ENCODE data around the gene FOXRED2.
"Not testable (repeated sequence)": the region's sequence is repeated elsewhere in the genome, so short reads cannot be mapped to it uniquely, and the experiment has no call there.

FOXRED2 gene

GRCh38 chr22:36452250-36452977 lies 54.4 kb downstream of the FOXRED2 start:
- DNase-seq (ENCODE audit: low read depth in 3 of 3) = peak in 2 of 3 experiments; percentile 21 to 25

GRCh38 chr22:36450923-36451322 lies 55.9 kb downstream of the FOXRED2 start:
- DNase-seq (ENCODE audit: low read depth in 3 of 3) = not testable (repeated sequence)

GRCh38 chr22:36449596-36450175 lies 57.2 kb downstream of the FOXRED2 start:
- DNase-seq (ENCODE audit: low read depth in 3 of 3) = no peak

- DNase-seq (ENCODE audit: low read depth in 3 of 3) = no peak
These were observed 59.2 kb downstream of the FOXRED2 start for GRCh38 chr22:36447632-36448031.

GRCh38 chr22:36445158-36445668 lies 61.6 kb downstream of the FOXRED2 start:
- no peak for DNase-seq (ENCODE audit: low read depth in 3 of 3)

GRCh38 chr22:36443198-36443770 lies 63.6 kb downstream of the FOXRED2 start:
- no peak for DNase-seq (ENCODE audit: low read depth in 3 of 3)

- DNase-seq (ENCODE audit: low read depth in 3 of 3) = no peak
These were observed 64.2 kb downstream of the FOXRED2 start for GRCh38 chr22:36442506-36443197.

- DNase-seq (ENCODE audit: low read depth in 3 of 3) = no peak
These were observed 66.3 kb downstream of the FOXRED2 start for GRCh38 chr22:36440429-36441002.

GRCh38 chr22:36439481-36440271 lies 67.2 kb downstream of the FOXRED2 start:
- DNase-seq (ENCODE audit: low read depth in 3 of 3) = no peak

All from stimulated activated CD4-positive, alpha-beta T cell treated with anti-CD3 and anti-CD28 coated beads, TNF-alpha, amount 100 ng/mL, for 4 hours (primary cell).